ENCODE results near the gene GTPBP3. TPM values are rescaled to one million over a fixed set of nuclear protein-coding genes. Genes with fewer than 3 reads are reported as not detected.

Gene GTPBP3
- total RNA-seq, 1 donor from 2014 or later, result 79.5 TPM

- TF ChIP-seq CTCF (conservative IDR thresholded peaks at IDR 0.05; ENCODE audit: low read depth, low read length), result no peak
- DNase-seq (ENCODE audit: low read depth), result no peak
- H3K4me3 ChIP-seq (ENCODE audit: low read depth, low read length), result no peak overlapping the region
Observed at GRCh38 chr19:17320435-17320834, 16.9 kb upstream of the GTPBP3 start.

- no peak for TF ChIP-seq CTCF (conservative IDR thresholded peaks at IDR 0.05; ENCODE audit: low read depth, low read length)
- DNase-seq (ENCODE audit: low read depth), result no peak
Observed at GRCh38 chr19:17321655-17322489, 15.5 kb upstream of the GTPBP3 start.

GRCh38 chr19:17322854-17323253 is 14.5 kb upstream of the GTPBP3 start:
- no peak for TF ChIP-seq CTCF (conservative IDR thresholded peaks at IDR 0.05; ENCODE audit: low read depth, low read length)
- no peak overlapping the region for H3K4me3 ChIP-seq (ENCODE audit: low read depth, low read length)
- no peak for DNase-seq (ENCODE audit: low read depth)

More at GRCh38 chr19:17321655-17322489, 15.5 kb upstream of the GTPBP3 start:
- H3K4me3 ChIP-seq (ENCODE audit: low read depth, low read length), result no peak overlapping the region

- no peak for TF ChIP-seq CTCF (conservative IDR thresholded peaks at IDR 0.05; ENCODE audit: low read depth, low read length)
- no peak for DNase-seq (ENCODE audit: low read depth)
- no peak overlapping the region for H3K4me3 ChIP-seq (ENCODE audit: low read depth, low read length)
Observed at GRCh38 chr19:17323300-17323963, 13.9 kb upstream of the GTPBP3 start.

GRCh38 chr19:17323964-17324332 is 13.4 kb upstream of the GTPBP3 start:
- TF ChIP-seq CTCF (conservative IDR thresholded peaks at IDR 0.05; ENCODE audit: low read depth, low read length), result no peak
- DNase-seq (ENCODE audit: low read depth), result no peak
- no peak overlapping the region for H3K4me3 ChIP-seq (ENCODE audit: low read depth, low read length)

- no peak for TF ChIP-seq CTCF (conservative IDR thresholded peaks at IDR 0.05; ENCODE audit: low read depth, low read length)
- H3K4me3 ChIP-seq (ENCODE audit: low read depth, low read length), result no peak overlapping the region
- DNase-seq (ENCODE audit: low read depth), result no peak
Observed at GRCh38 chr19:17324357-17325114, 12.8 kb upstream of the GTPBP3 start.
